ENCODE data around the gene NAALADL2.

Gene NAALADL2

GRCh38 chr3:174859114-174859735 lies at the start of gene NAALADL2:
NAALADL2 (plus strand) TSS chr3:174859334.
- Histone ChIP-seq H3K4me1 (ENCODE audit: insufficient read depth, low read length) (peaks cover 18% of the 10 kb centered on the region; the same call in 1 of the 2 replicates), H3K9me3 (ENCODE audit: control insufficient read depth, insufficient read depth, low read length) (no peaks in the 10 kb centered on the region), H3K36me3 (ENCODE audit: insufficient read depth, low read length) (no peaks in the 10 kb centered on the region), H3K9ac (ENCODE audit: low read depth, low read length) (no peak within 1 kb of the TSS)

GRCh38 chr3:174810254-174810653 lies 48.9 kb upstream of the NAALADL2 start:
- Histone ChIP-seq H3K9me3 (ENCODE audit: control insufficient read depth, insufficient read depth, low read length) (no peaks in the 10 kb centered on the region; the same call in 1 of the 2 replicates), H3K36me3 (ENCODE audit: insufficient read depth, low read length) (no peaks in the 10 kb centered on the region)

GRCh38 chr3:174812172-174812862 lies 46.8 kb upstream of the NAALADL2 start:
- Histone ChIP-seq H3K9me3 (ENCODE audit: control insufficient read depth, insufficient read depth, low read length) (no peaks in the 10 kb centered on the region; the same call in 1 of the 2 replicates), H3K9ac (ENCODE audit: low read depth, low read length) (no peak overlapping the region), H3K4me1 (ENCODE audit: insufficient read depth, low read length) (no peaks in the 10 kb centered on the region), H3K36me3 (ENCODE audit: insufficient read depth, low read length) (no peaks in the 10 kb centered on the region)

More at GRCh38 chr3:174810254-174810653, 48.9 kb upstream of the NAALADL2 start:
- no peaks in the 10 kb centered on the region for H3K4me1 ChIP-seq (ENCODE audit: insufficient read depth, low read length)
- H3K9ac ChIP-seq (ENCODE audit: low read depth, low read length): no peak overlapping the region

- no peaks in the 10 kb centered on the region for H3K4me1 ChIP-seq (ENCODE audit: insufficient read depth, low read length)
- H3K9me3 ChIP-seq (ENCODE audit: control insufficient read depth, insufficient read depth, low read length): no peaks in the 10 kb centered on the region
- H3K36me3 ChIP-seq (ENCODE audit: insufficient read depth, low read length): no peaks in the 10 kb centered on the region
- H3K9ac ChIP-seq (ENCODE audit: low read depth, low read length): no peak overlapping the region
These were observed 43.4 kb upstream of the NAALADL2 start for GRCh38 chr3:174815750-174816149.

GRCh38 chr3:174820885-174821284 lies 38.2 kb upstream of the NAALADL2 start:
- Histone ChIP-seq H3K9me3 (ENCODE audit: control insufficient read depth, insufficient read depth, low read length) (no peaks in the 10 kb centered on the region), H3K4me1 (ENCODE audit: insufficient read depth, low read length) (no peaks in the 10 kb centered on the region), H3K9ac (ENCODE audit: low read depth, low read length) (no peak overlapping the region), H3K36me3 (ENCODE audit: insufficient read depth, low read length) (no peaks in the 10 kb centered on the region)

- no peak overlapping the region for H3K9ac ChIP-seq (ENCODE audit: low read depth, low read length)
- no peaks in the 10 kb centered on the region for H3K4me1 ChIP-seq (ENCODE audit: insufficient read depth, low read length)
- no peaks in the 10 kb centered on the region for H3K36me3 ChIP-seq (ENCODE audit: insufficient read depth, low read length)
- no peaks in the 10 kb centered on the region for H3K9me3 ChIP-seq (ENCODE audit: control insufficient read depth, insufficient read depth, low read length)
These were observed 37.7 kb upstream of the NAALADL2 start for GRCh38 chr3:174821477-174821876.

- H3K9me3 ChIP-seq (ENCODE audit: control insufficient read depth, insufficient read depth, low read length): no peaks in the 10 kb centered on the region
- H3K9ac ChIP-seq (ENCODE audit: low read depth, low read length): no peak overlapping the region
- H3K4me1 ChIP-seq (ENCODE audit: insufficient read depth, low read length): no peaks in the 10 kb centered on the region
- H3K36me3 ChIP-seq (ENCODE audit: insufficient read depth, low read length): no peaks in the 10 kb centered on the region
These were observed 36.8 kb upstream of the NAALADL2 start for GRCh38 chr3:174822320-174822719.

- Histone ChIP-seq H3K36me3 (ENCODE audit: insufficient read depth, low read length) (no peaks in the 10 kb centered on the region), H3K4me1 (ENCODE audit: insufficient read depth, low read length) (no peaks in the 10 kb centered on the region), H3K9me3 (ENCODE audit: control insufficient read depth, insufficient read depth, low read length) (no peaks in the 10 kb centered on the region), H3K9ac (ENCODE audit: low read depth, low read length) (no peak overlapping the region)
These were observed 33.1 kb upstream of the NAALADL2 start for GRCh38 chr3:174826069-174826468.

- no peaks in the 10 kb centered on the region for H3K9me3 ChIP-seq (ENCODE audit: control insufficient read depth, insufficient read depth, low read length)
- no peak overlapping the region for H3K9ac ChIP-seq (ENCODE audit: low read depth, low read length)
- no peaks in the 10 kb centered on the region for H3K36me3 ChIP-seq (ENCODE audit: insufficient read depth, low read length)
- H3K4me1 ChIP-seq (ENCODE audit: insufficient read depth, low read length): no peaks in the 10 kb centered on the region
These were observed 14.4 kb upstream of the NAALADL2 start for GRCh38 chr3:174844746-174845145.

GRCh38 chr3:174846055-174846454 lies 13.1 kb upstream of the NAALADL2 start:
- Histone ChIP-seq H3K9me3 (ENCODE audit: control insufficient read depth, insufficient read depth, low read length) (no peaks in the 10 kb centered on the region), H3K36me3 (ENCODE audit: insufficient read depth, low read length) (no peaks in the 10 kb centered on the region), H3K9ac (ENCODE audit: low read depth, low read length) (no peak overlapping the region), H3K4me1 (ENCODE audit: insufficient read depth, low read length) (no peaks in the 10 kb centered on the region)

- Histone ChIP-seq H3K9me3 (ENCODE audit: control insufficient read depth, insufficient read depth, low read length) (no peaks in the 10 kb centered on the region), H3K36me3 (ENCODE audit: insufficient read depth, low read length) (no peaks in the 10 kb centered on the region), H3K4me1 (ENCODE audit: insufficient read depth, low read length) (peaks cover 12% of the 10 kb centered on the region; the same call in 1 of the 2 replicates), H3K9ac (ENCODE audit: low read depth, low read length) (no peak overlapping the region)
These were observed 4.1 kb upstream of the NAALADL2 start for GRCh38 chr3:174854987-174855386.

GRCh38 chr3:174857301-174857700 lies 1.8 kb upstream of the NAALADL2 start:
- Histone ChIP-seq H3K9ac (ENCODE audit: low read depth, low read length) (no peak overlapping the region), H3K9me3 (ENCODE audit: control insufficient read depth, insufficient read depth, low read length) (no peaks in the 10 kb centered on the region), H3K4me1 (ENCODE audit: insufficient read depth, low read length) (peaks cover 13% of the 10 kb centered on the region; the same call in 1 of the 2 replicates), H3K36me3 (ENCODE audit: insufficient read depth, low read length) (no peaks in the 10 kb centered on the region)

GRCh38 chr3:174858353-174858752 lies 781 bp upstream of the NAALADL2 start:
- H3K9me3 ChIP-seq (ENCODE audit: control insufficient read depth, insufficient read depth, low read length): no peaks in the 10 kb centered on the region
- H3K4me1 ChIP-seq (ENCODE audit: insufficient read depth, low read length): peaks cover 18% of the 10 kb centered on the region; the same call in 1 of the 2 replicates
- no peaks in the 10 kb centered on the region for H3K36me3 ChIP-seq (ENCODE audit: insufficient read depth, low read length)
- no peak overlapping the region for H3K9ac ChIP-seq (ENCODE audit: low read depth, low read length)

GRCh38 chr3:174859756-174860155 lies 622 bp downstream of the NAALADL2 start:
- Histone ChIP-seq H3K9ac (ENCODE audit: low read depth, low read length) (no peak overlapping the region), H3K4me1 (ENCODE audit: insufficient read depth, low read length) (peaks cover 18% of the 10 kb centered on the region; the same call in 1 of the 2 replicates)

GRCh38 chr3:174862101-174862500 lies 3.0 kb downstream of the NAALADL2 start:
- Histone ChIP-seq H3K36me3 (ENCODE audit: insufficient read depth, low read length) (no peaks in the 10 kb centered on the region), H3K4me1 (ENCODE audit: insufficient read depth, low read length) (peaks cover 18% of the 10 kb centered on the region; the same call in 1 of the 2 replicates), H3K9me3 (ENCODE audit: control insufficient read depth, insufficient read depth, low read length) (no peaks in the 10 kb centered on the region), H3K9ac (ENCODE audit: low read depth, low read length) (no peak overlapping the region)

More at GRCh38 chr3:174859756-174860155, 622 bp downstream of the NAALADL2 start:
- Histone ChIP-seq H3K36me3 (ENCODE audit: insufficient read depth, low read length) (no peaks in the 10 kb centered on the region), H3K9me3 (ENCODE audit: control insufficient read depth, insufficient read depth, low read length) (no peaks in the 10 kb centered on the region)
